ENCODE results near the gene MAMLD1. TPM values are rescaled to one million over a fixed set of nuclear protein-coding genes. Genes with fewer than 3 reads are reported as not detected.

Gene MAMLD1
- total and polyA plus RNA-seq, 9 of the 15 experiments (the other 6 are each of a cell fraction or from before 2014, with no cell fraction given), result 0.12 to 0.18 TPM; not detected in 7

- Histone ChIP-seq H3K27ac (ENCODE audit: extremely low read depth, low read depth, low read length) (no peak overlapping the region), H3K4me3 (no peak overlapping the region), H3K4me2 (ENCODE audit: insufficient read depth, low read length) (no peak overlapping the region), H3K27me3 (ENCODE audit: control insufficient read depth in 2 of 2, insufficient read depth in 2 of 2, low read length in 2 of 2) (peaks cover 0 to 69% of the 10 kb centered on the region in 2 experiments; a peak in 2 of 5 replicates), H4K20me1 (replicated peaks; ENCODE audit: control insufficient read depth, insufficient read depth, low read length) (no peaks in the 10 kb centered on the region), H3K36me3 (ENCODE audit: control insufficient read depth, insufficient read depth, low read length) (no peaks in the 10 kb centered on the region), H3K9me1 (ENCODE audit: control insufficient read depth, insufficient read depth, low read length) (no peaks in the 10 kb centered on the region), H3K9ac (ENCODE audit: insufficient read depth in 1 of 2, low read depth in 2 of 2, low read length in 2 of 2) (no peak overlapping the region), H3K9me3 (replicated peaks; ENCODE audit: control insufficient read depth, insufficient read depth, low read depth, low read length) (no peaks in the 10 kb centered on the region), H3K4me1 (replicated peaks in 1 of 2; ENCODE audit: control insufficient read depth in 2 of 2, insufficient read depth in 2 of 2, low read length in 2 of 2) (peaks cover 0 to 35% of the 10 kb centered on the region in 2 experiments; a peak in 3 of 5 replicates), H3K79me2 (ENCODE audit: control insufficient read depth, insufficient read depth, low read length) (no peaks in the 10 kb centered on the region), H2AFZ (ENCODE audit: low read depth, low read length) (no peak overlapping the region)
- BruUV-seq (replicated peaks), result no TSS peak
- FAIRE-seq (no peak), ATAC-seq (no peak), DNase-seq (ENCODE audit: extremely low read depth in 1 of 4, low spot score in 3 of 4) (no peak)
- CTCF ChIA-PET (ENCODE audit: low intra/inter-chr PET ratio), result no interaction called here
- 46% methylated on average over 15 of the region's 37 CpGs for WGBS (ENCODE audit: insufficient coverage, low coverage, missing lambda C conversion rate)
- in situ Hi-C loops (cut with MboI), result no loop called here
- TF ChIP-seq NFE2 (IDR thresholded peaks at IDR 0.05; ENCODE audit: low read depth), result no peak
- TF ChIP-seq EGR1 (conservative IDR thresholded peaks at IDR 0.05), result peak; percentile 42
- intact Hi-C loops (cut with micrococcal nuclease), result no loop called here
- POLR2A ChIA-PET, result interaction anchor here (0.6 kb wide), 1 partner anchor 142 kb away, joined by 3 read pairs; no protein-coding TSS in a partner anchor
Measured at GRCh38 chrX:150361777-150362351, 1.3 kb upstream of the MAMLD1 start.

GRCh38 chrX:150363561-150364346 lies 637 bp downstream of the MAMLD1 start:
- Histone ChIP-seq H4K20me1 (replicated peaks; ENCODE audit: control insufficient read depth, insufficient read depth, low read length) (no peaks in the 10 kb centered on the region), H3K79me2 (ENCODE audit: control insufficient read depth, insufficient read depth, low read length) (no peaks in the 10 kb centered on the region), H3K36me3 (ENCODE audit: control insufficient read depth, insufficient read depth, low read length) (no peaks in the 10 kb centered on the region), H3K27ac (ENCODE audit: extremely low read depth, low read depth, low read length) (no peak overlapping the region), H3K4me3 (no peak overlapping the region; the same call in 1 of the 2 replicates), H3K4me1 (replicated peaks in 1 of 2; ENCODE audit: control insufficient read depth in 2 of 2, insufficient read depth in 2 of 2, low read length in 2 of 2) (peaks cover 0 to 35% of the 10 kb centered on the region in 2 experiments; a peak in 3 of 5 replicates), H3K9ac (ENCODE audit: insufficient read depth in 1 of 2, low read depth in 2 of 2, low read length in 2 of 2) (no peak overlapping the region), H3K9me1 (ENCODE audit: control insufficient read depth, insufficient read depth, low read length) (no peaks in the 10 kb centered on the region), H3K27me3 (ENCODE audit: control insufficient read depth in 2 of 2, insufficient read depth in 2 of 2, low read length in 2 of 2) (peaks cover 0 to 69% of the 10 kb centered on the region in 2 experiments; a peak in 2 of 5 replicates), H3K4me2 (ENCODE audit: insufficient read depth, low read length) (no peak overlapping the region), H3K9me3 (replicated peaks; ENCODE audit: control insufficient read depth, insufficient read depth, low read depth, low read length) (no peaks in the 10 kb centered on the region), H2AFZ (ENCODE audit: low read depth, low read length) (no peak overlapping the region)
- 25% methylated on average over 19 of the region's 67 CpGs for WGBS (ENCODE audit: insufficient coverage, low coverage, missing lambda C conversion rate)
- intact Hi-C loops (cut with micrococcal nuclease) (no loop called here), in situ Hi-C loops (cut with MboI) (no loop called here)
- FAIRE-seq (no peak), ATAC-seq (no peak), DNase-seq (ENCODE audit: extremely low read depth in 1 of 4, low spot score in 3 of 4) (no peak)
- no TSS peak for BruUV-seq (replicated peaks)
- ChIA-PET CTCF (ENCODE audit: low intra/inter-chr PET ratio) (no interaction called here), POLR2A (no interaction called here)
- no peak for TF ChIP-seq ZNF583 (CRISPR knock-in tag; IDR thresholded peaks at IDR 0.05)
- TF ChIP-seq PYGO2 (tag; IDR thresholded peaks at IDR 0.05), result no peak
- TF ChIP-seq, protein P1, sequence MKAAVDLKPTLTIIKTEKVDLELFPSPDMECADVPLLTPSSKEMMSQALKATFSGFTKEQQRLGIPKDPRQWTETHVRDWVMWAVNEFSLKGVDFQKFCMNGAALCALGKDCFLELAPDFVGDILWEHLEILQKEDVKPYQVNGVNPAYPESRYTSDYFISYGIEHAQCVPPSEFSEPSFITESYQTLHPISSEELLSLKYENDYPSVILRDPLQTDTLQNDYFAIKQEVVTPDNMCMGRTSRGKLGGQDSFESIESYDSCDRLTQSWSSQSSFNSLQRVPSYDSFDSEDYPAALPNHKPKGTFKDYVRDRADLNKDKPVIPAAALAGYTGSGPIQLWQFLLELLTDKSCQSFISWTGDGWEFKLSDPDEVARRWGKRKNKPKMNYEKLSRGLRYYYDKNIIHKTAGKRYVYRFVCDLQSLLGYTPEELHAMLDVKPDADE (conservative IDR thresholded peaks at IDR 0.05; ENCODE audit: control insufficient read depth, low read depth, low read length), result no peak
- TF ChIP-seq, protein P2, sequence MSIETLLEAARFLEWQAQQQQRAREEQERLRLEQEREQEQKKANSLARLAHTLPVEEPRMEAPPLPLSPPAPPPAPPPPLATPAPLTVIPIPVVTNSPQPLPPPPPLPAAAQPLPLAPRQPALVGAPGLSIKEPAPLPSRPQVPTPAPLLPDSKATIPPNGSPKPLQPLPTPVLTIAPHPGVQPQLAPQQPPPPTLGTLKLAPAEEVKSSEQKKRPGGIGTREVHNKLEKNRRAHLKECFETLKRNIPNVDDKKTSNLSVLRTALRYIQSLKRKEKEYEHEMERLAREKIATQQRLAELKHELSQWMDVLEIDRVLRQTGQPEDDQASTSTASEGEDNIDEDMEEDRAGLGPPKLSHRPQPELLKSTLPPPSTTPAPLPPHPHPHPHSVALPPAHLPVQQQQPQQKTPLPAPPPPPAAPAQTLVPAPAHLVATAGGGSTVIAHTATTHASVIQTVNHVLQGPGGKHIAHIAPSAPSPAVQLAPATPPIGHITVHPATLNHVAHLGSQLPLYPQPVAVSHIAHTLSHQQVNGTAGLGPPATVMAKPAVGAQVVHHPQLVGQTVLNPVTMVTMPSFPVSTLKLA (conservative IDR thresholded peaks at IDR 0.05), result no peak
- TF ChIP-seq ATF3 (IDR thresholded peaks at IDR 0.05), result no peak
- TF ChIP-seq ATF3 (CRISPR knock-in tag; conservative IDR thresholded peaks at IDR 0.05), result no peak

Measured in K562 (cell line).